HG02588 (cell line): ENCODE results near the gene RNF220.

ENCODE experiments used
- ATAC-seq: cut with Tn5 transposase; IDR thresholded peaks from one replicate; pipeline ENCODE4 v1.9.1; 2021; ENCODE audit warnings: mild to moderate bottlenecking, moderate library complexity; ENCODE audit not compliant: unreplicated experiment

RNF220 gene

DNA sequence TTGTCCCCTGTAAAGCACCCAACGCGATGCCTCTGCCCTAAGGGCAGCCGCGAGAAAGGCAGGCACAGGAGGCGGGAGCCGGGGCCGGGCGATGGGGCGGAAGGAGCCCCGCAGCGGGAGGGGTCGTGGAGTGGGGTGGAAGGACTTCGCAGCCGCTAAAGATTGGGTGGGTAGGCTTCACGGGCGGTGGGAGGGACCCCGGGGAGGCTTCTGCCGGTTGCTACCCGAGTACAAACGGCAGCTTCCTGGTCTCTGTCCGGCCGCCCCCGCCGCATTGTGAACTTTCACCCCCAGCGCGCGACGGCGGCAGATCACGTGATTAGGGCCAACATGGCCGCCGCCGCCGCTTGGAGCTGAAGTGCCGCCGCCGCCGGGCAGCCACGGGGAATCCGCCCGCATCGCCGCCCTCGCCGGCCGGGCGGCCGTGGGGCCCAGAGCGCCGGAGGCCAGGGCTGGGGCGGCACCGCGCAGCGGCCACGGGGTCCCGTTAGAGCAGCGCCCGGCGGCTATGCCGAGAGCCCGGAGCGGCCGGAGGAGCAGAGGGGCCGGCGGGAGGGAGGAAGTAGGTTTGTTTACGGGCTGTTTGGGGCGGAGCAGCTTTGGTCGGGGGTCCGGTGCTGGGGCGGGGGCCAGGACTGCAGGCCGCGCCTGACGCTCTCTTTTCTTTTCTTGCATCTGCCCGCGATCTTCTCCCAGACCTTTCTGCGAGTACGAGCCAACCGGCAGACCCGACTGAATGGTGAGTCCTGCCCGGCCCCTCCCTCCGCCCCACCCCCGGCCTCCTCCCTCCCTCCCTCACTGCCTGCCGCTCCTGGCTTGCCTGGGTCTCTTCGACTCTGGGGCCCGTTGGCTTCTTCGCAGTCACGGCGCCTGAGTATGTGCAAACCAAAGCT, 226.8 kb downstream of the RNF220 start:
- peak; percentile 65 for ATAC-seq

DNA sequence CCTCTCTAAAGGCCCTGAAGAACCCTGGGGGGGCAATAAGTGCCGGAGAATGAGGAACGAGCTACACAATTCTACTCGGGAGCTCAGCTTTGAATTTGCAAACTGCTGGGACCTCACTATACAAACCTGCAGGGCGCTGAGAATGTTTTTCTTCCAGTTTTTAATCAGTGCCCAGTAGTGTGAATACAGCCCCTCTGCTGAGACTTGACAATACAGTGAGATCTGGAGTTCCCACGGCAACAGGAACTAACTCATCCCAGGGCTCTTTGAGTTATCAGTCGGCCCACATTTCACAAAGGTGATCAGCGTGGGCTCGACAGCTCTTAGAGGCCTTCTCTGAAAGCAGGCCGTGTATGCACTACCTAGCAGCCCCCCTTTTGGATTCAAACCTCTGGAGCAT, 227.5 kb downstream of the RNF220 start:
- no peak for ATAC-seq

DNA sequence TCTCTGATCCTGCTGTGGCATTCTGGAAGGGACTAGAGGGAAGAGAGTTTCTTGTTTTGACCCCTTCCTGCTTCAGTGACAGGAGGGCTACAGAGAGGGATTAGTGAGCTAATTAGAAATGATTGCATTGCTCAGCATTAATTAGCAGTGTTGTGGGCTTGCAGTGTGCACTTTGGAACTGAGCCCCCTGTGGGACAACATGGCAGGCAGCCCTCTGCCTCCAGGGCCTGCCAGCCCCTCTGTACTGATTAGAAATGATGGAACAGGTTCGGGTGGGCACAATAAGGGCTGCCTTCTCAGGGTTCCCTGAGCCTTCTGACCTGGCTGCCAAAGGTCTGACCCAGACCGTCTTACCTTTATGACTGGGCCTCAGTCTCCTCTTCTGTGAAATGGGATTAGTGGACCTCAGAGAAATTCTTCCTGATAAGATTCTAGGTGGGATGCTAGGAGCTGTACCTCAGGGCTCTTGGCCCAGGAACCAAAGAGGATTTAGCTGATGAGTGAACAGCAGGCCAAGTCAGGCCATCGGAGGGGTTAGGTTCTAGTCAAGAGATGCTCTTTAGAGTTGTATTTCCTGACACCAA, 229.6 kb downstream of the RNF220 start:
- no peak for ATAC-seq

DNA sequence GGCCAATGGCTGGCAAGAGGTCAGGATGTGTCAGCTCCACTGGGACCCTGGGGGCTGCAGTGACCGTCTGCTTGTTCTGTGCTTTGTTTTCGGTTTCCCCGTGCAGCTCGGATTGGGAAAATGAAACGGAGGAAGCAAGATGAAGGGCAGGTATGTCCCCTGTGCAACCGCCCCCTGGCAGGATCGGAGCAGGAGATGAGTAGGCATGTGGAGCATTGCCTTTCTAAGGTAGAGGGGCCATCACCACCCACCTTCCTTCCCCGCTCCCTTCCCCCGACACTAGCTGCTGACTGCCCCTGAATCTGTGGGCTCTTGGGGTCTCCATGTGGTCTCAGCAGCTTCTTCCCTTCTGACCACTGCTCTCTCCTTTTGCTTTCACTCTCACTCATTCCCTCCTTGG, 230.4 kb downstream of the RNF220 start:
- no peak for ATAC-seq

DNA sequence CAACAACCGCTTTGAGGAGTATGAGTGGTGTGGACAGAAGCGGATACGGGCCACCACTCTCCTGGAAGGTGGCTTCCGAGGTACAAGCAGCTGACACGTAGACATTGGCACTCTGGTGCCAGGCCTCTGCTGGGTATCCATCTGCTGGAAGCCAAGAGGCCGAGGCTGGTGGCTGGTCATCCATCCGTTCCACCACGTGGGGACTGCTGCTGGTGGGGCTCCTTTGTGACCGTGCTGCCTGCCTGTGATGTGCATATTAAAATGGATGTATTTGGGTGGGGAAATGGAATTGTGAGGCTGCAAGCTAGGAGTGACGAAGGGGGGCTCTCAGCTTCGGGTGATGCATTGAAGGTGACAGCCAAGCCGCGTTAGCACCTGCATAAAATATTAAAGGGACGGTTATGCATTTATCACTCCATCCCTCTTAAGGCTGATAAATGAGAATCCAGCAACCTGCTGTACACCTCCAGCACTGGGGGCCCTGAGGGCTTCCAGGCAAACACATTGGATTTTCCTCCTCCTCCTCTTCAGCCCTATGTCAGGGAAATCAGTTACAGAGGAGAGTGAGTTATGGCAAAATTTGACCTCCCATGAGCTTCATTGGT, 231.1 kb downstream of the RNF220 start:
- no peak for ATAC-seq

DNA sequence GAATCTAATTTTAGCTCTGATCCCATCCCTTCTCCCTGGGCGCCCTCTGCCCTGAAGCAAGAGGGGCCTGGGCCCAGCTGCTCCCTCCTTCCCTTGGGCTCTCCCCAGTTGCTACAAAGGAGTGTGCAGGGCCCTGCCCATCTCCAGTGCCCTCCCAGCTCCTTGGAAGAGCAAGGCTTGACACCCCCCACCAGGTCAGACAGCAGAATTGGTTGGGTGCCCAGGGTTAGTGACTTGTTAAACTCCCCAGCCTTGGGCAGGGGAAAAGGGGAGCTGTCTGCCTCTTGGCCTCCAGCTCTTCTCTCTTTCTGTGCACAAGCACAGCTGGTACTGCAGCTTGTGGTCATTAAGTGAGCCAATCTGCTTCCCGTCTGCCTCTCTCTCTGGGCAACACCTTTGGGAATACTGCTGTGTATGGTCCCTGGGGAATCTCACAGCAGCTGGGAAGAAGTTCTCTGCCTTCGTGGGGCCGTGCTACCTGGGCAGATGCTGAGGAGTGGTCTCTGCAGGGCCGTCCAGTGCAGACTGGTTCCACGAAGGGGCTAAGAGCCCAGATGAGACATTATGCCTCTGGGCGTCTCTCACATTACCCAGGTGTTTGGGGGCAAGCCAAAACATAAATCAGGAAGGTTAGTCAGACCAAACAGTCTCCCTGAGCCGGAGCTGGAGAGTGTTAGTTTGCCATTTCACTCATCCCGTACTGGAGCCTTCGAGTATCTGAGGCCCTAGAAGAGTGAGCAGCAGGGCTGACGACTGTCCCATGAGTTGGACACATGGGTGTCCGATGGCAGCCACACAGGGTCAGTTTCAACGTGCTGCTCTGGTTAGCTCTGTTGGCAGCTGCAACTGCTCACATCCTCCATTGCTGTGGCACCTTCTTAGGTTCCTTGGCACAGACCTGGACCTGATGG, 231.9 kb downstream of the RNF220 start:
- no peak for ATAC-seq

DNA sequence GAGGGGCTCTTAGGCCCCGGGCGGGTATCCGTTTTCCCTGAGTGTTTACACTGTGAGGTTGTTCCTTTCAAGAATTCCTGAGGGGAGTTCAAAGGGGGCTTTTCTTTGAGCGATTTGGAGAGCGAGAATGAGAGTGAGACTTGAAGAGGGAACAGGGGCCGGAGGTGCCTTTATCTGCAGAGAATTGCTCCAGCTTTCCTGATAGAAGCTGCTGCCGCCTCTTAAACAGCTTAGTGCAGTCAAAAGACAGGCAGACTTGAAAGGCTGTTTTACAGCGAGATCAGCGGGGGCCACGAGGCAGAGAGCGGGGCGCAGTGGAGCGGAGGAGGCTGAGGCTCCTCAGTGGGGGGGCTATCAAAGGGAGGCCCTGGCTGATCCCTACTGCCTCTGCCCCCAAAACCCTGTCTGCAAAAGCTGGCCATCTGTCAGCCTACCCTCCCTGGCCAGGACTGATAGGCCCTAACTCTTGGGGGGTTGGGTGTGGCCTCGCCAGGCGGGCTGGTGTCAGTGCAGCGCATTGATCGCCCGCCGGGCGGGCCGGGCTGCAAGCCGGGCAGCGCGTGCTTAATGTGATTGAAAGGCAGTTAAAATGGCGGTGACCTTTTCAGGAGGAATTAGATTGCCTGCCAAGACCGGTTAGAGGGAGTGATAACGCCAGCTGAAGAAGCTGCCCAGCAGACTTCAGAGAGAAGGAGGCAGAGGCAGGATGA, 232.8 kb downstream of the RNF220 start:
- ATAC-seq = no peak

DNA sequence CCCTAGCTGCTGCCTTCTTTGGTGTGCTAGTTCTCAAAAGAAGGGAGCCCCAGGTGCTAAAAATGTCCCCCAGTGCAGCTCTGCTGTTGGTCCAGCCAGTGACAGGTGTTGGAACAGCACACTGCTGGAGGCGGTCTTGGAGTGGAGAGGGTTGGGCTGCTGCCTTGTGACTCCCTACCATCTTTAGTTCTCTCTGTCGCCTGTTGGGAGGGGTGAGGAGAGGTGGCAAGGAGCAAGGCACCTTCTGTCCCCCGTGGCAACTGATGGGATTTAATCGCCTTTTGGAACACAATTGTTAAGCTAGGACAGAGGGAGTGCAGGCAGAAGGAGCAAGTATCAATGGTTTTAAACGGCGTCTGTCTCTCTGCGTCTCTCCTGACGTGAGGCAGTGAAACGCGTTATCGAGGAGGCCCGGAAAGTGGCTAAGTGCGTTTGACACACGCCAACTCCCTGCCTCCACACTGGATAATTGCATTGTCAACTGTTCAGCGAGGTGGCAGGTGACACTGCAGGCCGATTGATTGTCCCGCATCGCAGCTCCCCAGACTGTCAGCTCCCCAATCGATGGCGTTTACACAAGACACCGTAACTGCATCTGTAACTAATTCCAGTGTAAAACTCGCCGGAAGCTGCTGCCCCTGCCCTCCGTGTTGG, 235.3 kb downstream of the RNF220 start:
- ATAC-seq = no peak

DNA sequence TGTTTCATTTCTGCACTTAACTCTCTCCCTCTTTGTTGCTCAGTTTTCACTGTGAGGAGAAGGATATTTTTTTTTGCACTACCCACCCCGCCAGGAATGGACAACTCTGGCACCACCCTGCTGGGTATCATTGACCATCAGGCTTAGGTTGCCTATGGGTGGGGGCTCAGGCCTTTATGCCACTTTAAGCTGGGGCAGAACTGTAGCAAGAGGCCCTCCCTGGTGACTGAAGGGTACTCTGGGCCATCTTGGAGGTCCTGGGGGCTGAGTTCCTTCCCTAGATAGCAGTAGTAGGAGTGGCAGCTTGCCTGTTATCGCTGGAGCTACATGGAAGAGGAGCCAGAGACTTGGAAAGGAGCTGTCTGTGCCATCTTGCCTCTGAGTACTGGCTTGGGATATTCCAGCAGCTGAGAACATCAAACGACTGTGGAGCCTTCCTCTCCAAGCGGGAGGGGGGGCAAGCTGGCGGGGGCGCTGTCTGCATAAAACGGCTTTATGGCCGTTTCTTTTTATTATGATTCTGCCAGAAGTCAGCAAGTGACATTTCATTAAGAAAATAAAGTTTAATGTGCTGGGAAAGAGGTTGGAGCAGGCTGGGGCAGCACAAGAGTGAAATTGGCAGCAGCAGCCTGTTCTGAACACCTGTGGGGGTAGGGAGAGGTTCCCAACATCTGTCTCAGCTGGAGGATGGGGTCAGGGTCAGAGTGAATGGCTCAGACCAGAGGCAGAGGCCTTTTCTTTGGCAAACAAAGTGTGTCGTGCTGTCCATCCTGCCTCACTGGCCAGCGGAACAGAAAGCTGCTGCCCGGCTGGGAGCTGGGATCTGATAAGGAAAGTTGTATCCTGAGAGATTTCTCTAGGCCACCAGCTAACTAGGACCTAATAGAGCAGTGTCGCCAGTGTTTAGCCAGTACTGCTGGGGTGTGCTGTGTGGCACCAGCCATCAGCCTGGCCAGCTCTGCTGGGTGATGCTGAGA, 236.4 kb downstream of the RNF220 start:
- no peak for ATAC-seq

DNA sequence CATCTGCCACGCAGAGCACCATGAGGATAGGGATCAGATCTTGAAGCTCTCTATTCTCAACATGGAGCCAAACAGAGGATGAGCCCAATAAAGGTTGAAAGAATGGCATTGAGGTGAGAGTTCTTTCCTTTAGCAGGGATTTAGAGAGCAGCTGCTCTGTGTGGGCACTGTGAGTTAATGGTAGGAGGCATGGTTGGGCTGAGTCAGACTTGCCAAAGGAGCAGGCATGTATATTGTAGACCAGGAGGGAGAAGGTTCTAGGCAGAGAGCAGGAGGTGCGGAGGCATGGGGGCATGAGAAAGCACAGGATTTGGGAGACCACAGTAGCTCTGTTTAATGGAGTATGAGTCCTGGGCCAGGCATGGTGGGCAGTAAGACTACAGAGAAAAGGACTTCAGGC, 237.2 kb downstream of the RNF220 start:
- ATAC-seq = no peak

DNA sequence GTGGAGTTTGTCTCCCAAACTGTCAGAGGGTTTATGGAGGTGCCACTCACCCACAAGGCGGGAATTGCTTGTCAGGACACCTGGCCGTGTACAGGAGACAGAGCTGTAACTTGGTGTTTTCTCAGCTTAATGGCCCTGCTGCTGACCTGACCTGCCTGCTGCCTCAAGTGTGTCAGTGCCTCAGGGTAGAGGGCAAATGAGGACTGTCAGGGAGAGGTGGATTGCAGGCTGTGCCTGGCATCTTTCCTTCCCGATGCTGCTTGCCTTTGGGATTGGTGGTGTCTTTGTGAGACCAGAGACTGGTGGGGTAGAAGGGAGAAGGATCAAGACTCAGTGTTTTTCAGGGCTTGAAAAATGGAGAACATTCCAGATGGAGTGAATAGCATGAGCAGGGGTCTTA, 237.9 kb downstream of the RNF220 start:
- no peak for ATAC-seq

DNA sequence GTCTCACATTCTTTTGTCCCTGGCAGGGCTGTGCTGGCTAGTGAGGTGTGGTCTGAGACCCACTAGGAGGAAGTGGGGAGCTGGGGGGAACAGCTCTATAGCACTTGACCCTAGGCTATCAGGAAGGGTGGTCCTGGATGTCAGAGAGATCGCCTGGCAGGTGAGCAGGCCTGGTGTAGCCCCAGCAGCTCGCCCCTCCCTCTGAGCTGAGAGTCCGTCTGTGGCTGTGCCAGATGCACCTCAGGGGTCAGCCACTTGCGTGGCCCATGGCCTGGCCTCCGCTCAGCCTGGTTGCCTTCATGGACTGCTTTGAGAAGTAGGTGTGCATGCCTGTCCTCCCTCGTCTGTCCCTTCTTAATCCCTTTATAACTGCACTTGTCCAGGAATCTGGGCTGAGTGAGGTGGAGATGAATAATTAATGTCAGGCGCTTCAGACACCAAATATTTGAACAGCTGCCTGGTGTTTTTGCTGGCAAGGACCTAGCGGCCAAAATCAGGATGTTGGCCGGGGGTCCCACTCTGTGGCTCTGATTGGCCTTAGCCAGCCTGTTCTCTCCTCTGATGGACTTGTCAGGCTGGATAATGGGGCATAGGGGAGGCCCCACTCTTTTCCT, 238.8 kb downstream of the RNF220 start:
- no peak for ATAC-seq

DNA sequence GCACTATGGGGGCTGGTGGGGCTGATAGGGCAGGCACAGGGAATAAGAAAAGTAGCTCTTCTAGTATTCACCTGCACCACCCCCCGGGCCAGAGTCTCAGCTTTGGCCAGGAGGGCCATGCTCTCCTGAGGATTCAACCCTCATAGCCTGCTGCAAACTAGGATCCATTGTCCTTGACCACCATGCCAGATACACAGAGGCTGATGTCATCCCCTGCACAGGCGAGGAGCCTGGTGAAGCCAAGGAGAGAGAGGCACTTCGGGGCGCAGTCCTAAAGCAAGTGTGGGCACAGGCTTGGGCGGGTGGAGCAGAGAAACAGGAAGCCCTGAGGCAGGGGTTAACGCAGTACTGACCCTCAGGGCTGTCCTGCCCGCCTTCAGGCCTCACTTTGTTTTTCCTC, 239.8 kb downstream of the RNF220 start:
- ATAC-seq = no peak

DNA sequence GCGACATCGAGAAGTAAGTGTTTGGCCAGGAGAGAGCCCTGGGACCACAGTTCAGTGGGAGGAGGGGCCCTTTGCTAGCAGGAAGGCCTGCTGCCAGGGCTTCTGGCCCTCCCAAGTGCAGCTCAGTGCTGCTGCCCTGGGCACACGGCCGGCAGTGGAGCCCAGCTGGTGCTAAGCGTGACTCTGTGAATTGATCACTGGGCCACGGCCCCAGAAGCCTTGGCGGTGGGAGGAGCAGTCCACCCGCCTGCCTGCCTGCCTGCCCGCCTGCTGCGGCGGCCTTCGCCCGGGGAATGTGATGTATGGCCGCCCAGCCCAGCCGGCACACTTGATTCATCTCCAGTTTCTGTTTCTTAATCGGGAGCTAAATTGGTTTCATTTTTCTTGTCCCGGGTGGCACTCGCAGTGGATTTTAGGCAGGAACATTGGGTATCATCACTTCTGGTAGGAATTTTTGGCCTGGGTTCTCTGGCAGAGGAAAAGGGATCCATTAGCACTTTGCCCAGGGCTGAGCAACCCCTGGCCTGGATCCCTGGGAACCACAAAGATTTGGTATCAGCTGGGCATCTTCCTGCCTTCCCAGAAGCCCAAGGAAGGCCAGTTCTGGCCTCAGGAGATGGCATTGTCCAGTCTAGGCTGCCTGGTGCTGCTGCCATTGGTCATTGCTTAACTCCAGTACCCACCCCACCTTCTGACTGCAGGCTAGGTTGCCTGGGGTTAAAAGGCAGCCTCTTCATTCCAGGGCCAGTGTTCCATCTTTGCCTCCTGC, 240.6 kb downstream of the RNF220 start:
- no peak for ATAC-seq

DNA sequence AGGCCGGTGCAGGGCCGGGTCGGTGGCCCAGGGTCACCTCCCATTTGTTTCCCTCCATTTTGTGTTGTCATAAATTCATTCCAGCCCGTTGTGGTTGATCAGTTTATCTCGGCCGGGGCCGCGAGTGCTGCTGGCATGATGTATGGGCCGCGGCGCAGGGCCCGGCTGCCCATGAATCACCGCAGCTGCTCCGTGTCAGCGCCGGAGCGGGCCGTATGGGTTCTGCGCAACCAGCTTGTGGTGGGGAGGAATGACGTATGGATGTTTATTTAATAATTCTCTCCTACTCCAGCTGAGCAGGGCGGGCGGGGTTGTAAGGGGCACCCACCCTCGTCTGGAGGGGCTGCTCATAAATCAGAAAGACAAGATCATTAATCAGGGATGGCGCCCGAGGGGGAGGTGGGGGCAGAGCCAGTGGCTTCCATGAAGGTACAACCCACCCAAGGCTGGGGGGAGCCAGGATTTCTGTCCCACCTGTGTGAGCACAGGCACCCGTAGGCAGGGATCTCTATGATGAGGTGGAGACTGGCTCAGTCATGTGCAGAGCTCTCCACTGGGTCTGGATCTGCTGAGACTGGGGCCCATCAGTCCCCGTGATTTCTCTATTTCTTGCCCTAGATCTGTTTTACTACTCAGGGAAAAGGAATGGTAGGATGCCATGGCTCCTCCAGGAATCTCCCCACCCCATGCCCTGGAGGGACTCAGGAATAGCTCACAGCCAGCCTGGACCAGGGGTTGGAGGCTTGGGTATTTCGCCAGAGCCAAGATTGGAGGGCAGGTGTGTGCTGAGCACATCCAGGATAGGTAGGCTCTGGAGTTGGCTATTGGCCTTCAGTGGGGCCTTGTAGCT, 241.4 kb downstream of the RNF220 start:
- no peak for ATAC-seq

DNA sequence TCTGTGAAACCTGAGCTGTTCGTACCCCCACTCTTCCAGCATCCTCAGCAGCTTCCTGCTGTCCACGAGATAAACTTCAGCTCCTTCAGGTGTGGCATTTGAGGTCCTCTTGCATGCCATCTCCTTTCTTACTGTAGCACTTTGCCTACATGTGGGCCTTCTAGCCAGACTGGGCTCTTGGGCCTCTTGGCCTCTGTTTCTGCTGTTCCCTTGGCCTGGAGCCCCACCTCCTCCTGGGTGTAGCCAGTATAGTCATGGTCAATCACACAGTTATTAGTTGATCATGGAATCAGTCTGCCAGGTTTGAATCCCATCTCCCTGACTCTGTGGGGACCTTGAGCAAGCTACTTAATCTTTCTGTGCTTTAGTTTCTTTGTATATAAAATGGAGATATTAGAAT, 242.8 kb downstream of the RNF220 start:
- no peak for ATAC-seq
